HFFc6 (cell line): ENCODE results near the gene MYT1. TPM values are rescaled to one million over a fixed set of nuclear protein-coding genes. Genes with fewer than 3 reads are reported as not detected.

Experiments used
- DNase-seq: peaks from one replicate; pipeline ENCODE4 v3.0.0-alpha.2; 2018
- H3K27ac Mint-ChIP-seq: 2 replicates; pipeline ENCODE4 v1.8.0; 2020; ENCODE audit warnings: mild to moderate bottlenecking, mixed read lengths
- H3K27me3 Mint-ChIP-seq: 2 replicates; pipeline ENCODE4 v1.8.0; 2021; ENCODE audit warnings: mild to moderate bottlenecking, moderate library complexity, mixed read lengths; ENCODE audit not compliant: insufficient read depth
- H3K36me3 Mint-ChIP-seq: 2 replicates; pipeline ENCODE4 v1.8.0; 2021; ENCODE audit warnings: low read depth, mixed read lengths
- H3K4me1 Mint-ChIP-seq: 2 replicates; pipeline ENCODE4 v1.8.0; 2020; ENCODE audit warnings: low read depth, mixed read lengths
- H3K4me3 Mint-ChIP-seq: 2 replicates; pipeline ENCODE4 v1.8.0; 2020; ENCODE audit warnings: mild to moderate bottlenecking, moderate library complexity, mixed read lengths
- H3K9me3 Mint-ChIP-seq: 2 replicates; pipeline ENCODE4 v1.8.0; 2020; ENCODE audit warnings: mild to moderate bottlenecking, mixed read lengths
- CTCF ChIP-seq: fragments of 200-600 bp; sonication (generic); IDR thresholded peaks from 2 replicates; pipeline ENCODE4 v1.5.0; 2021; ENCODE audit warnings: antibody characterized with exemption, mild to moderate bottlenecking
- total RNA-seq, 6 experiments: library from RNA; stranded (reverse); fragmentation: NEBNext Ultra II Directional; extraction: Animal tissue kit (Norgen Biotek cat#: 25700); gene quantifications; 2 replicates in 1 of 6; 3 replicates in 5 of 6; pipeline ENCODE4 v1.2.3, GENCODE V29; 2021

MYT1 gene
- total RNA-seq, 6 experiments from 2014 or later, result not detected

GRCh38 chr20:64210656-64211369 is 46.6 kb downstream of the MYT1 start:
- no peak overlapping the region for H3K27ac Mint-ChIP-seq
- no peaks in the 10 kb centered on the region for H3K9me3 Mint-ChIP-seq
- peaks cover 61% of the 10 kb centered on the region for H3K27me3 Mint-ChIP-seq

GRCh38 chr20:64211874-64212658 is 47.8 kb downstream of the MYT1 start:
- Mint-ChIP-seq H3K9me3 (no peaks in the 10 kb centered on the region), H3K4me3 (no peak overlapping the region), H3K4me1 (peaks cover 7% of the 10 kb centered on the region), H3K36me3 (no peaks in the 10 kb centered on the region), H3K27me3 (peaks cover 69% of the 10 kb centered on the region), H3K27ac (no peak overlapping the region)
- no peak for TF ChIP-seq CTCF
- DNase-seq, result no peak

More at GRCh38 chr20:64210656-64211369, 46.6 kb downstream of the MYT1 start:
- Mint-ChIP-seq H3K36me3 (no peaks in the 10 kb centered on the region), H3K4me3 (no peak overlapping the region), H3K4me1 (peaks cover 7% of the 10 kb centered on the region)
- no peak for TF ChIP-seq CTCF
- DNase-seq, result no peak

- Mint-ChIP-seq H3K27ac (peak overlapping the region; percentile 38; the same call in 1 of the 2 replicates), H3K36me3 (no peaks in the 10 kb centered on the region), H3K27me3 (peaks cover 71% of the 10 kb centered on the region), H3K4me1 (peaks cover 7% of the 10 kb centered on the region), H3K9me3 (no peaks in the 10 kb centered on the region), H3K4me3 (no peak overlapping the region)
- DNase-seq, result peak; percentile 40
- TF ChIP-seq CTCF, result no peak
These were observed 48.5 kb downstream of the MYT1 start for GRCh38 chr20:64212755-64213154.

GRCh38 chr20:64214113-64214512 is 49.9 kb downstream of the MYT1 start:
- Mint-ChIP-seq H3K4me1 (peaks cover 7% of the 10 kb centered on the region), H3K27ac (no peak overlapping the region), H3K36me3 (no peaks in the 10 kb centered on the region), H3K9me3 (no peaks in the 10 kb centered on the region), H3K4me3 (no peak overlapping the region), H3K27me3 (peaks cover 65% of the 10 kb centered on the region)
- TF ChIP-seq CTCF, result no peak
- no peak for DNase-seq

GRCh38 chr20:64214952-64215351 is 50.7 kb downstream of the MYT1 start:
- no peak for TF ChIP-seq CTCF
- no peaks in the 10 kb centered on the region for H3K9me3 Mint-ChIP-seq
- no peak for DNase-seq
- H3K36me3 Mint-ChIP-seq, result no peaks in the 10 kb centered on the region
- no peak overlapping the region for H3K4me3 Mint-ChIP-seq
- H3K27ac Mint-ChIP-seq, result no peak overlapping the region
- H3K27me3 Mint-ChIP-seq, result peaks cover 59% of the 10 kb centered on the region
- H3K4me1 Mint-ChIP-seq, result peaks cover 7% of the 10 kb centered on the region
